ENCODE data around the gene ROBO1.

DNA sequence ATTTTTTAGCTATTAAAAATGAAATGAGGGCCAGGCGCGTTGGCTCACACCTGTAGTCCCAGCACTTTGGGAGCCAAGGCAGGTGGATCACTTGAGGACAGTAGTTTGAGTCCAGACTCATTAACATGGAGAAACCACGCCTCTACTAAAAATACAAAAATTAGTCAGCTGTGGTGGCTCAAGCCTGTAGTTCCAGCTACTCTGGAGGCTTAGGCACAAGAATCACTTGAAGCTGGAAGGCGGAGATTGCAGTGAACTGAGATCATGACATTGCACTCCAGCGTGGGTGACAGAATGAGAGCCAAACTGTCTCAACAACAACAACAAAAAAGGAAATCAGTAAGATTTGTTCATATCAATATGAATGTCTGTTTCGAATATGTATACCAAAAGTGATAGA, 517.1 kb downstream of the ROBO1 start:
- TF ChIP-seq, protein P1, sequence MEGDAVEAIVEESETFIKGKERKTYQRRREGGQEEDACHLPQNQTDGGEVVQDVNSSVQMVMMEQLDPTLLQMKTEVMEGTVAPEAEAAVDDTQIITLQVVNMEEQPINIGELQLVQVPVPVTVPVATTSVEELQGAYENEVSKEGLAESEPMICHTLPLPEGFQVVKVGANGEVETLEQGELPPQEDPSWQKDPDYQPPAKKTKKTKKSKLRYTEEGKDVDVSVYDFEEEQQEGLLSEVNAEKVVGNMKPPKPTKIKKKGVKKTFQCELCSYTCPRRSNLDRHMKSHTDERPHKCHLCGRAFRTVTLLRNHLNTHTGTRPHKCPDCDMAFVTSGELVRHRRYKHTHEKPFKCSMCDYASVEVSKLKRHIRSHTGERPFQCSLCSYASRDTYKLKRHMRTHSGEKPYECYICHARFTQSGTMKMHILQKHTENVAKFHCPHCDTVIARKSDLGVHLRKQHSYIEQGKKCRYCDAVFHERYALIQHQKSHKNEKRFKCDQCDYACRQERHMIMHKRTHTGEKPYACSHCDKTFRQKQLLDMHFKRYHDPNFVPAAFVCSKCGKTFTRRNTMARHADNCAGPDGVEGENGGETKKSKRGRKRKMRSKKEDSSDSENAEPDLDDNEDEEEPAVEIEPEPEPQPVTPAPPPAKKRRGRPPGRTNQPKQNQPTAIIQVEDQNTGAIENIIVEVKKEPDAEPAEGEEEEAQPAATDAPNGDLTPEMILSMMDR (IDR thresholded peaks at IDR 0.05), result no peak
- TF ChIP-seq EZH2 (IDR thresholded peaks at IDR 0.05), result no peak
